SK-N-SH (cell line): ENCODE measurements around the gene AURKB. TPM values are rescaled to one million over a fixed set of nuclear protein-coding genes. Genes with fewer than 3 reads are reported as not detected.

ENCODE experiments used
- CTCF ChIA-PET: fragments of 300-600, 350-600 bp; formaldehyde crosslinking; extraction: SDS; loops from one replicate; lab custom pipeline; 2021; lab: Yijun Ruan, JAX
- POLR2A ChIA-PET: fragments of 350-600 bp; sonication (Branson Sonifier 250); formaldehyde crosslinking; extraction: SDS; loops from one replicate; lab custom pipeline; 2020; ENCODE audit warnings: antibody characterized with exemption, inconsistent platforms; lab: Yijun Ruan, JAX
- DNase-seq: peaks from one replicate; pipeline ENCODE4 v3.0.0; 2012
- H2AFZ ChIP-seq: fragments of 200-600 bp; sonication (generic); 2 replicates; pipeline ENCODE4 v1.8.1; 2016; ENCODE audit warnings: antibody characterized with exemption, mild to moderate bottlenecking, low read depth
- H3F3A ChIP-seq: fragments of 200-600 bp; sonication (generic); replicated peaks from 2 replicates; pipeline ENCODE3; 2016; ENCODE audit warnings: antibody characterized with exemption, mild to moderate bottlenecking; ENCODE audit not compliant: insufficient read depth
- H3K27ac ChIP-seq, 2 experiments: fragments of 200-500 bp in 1 of 2; fragments of 200-600 bp in 1 of 2; sonication (Bioruptor generic) in 1 of 2; sonication (generic), shearing (Covaris generic) in 1 of 2; 2 replicates each; pipeline versions ENCODE4 v1.5.1 to v1.6.1; 2014 to 2016; ENCODE audit warnings: low read depth in 2 of 2, inconsistent platforms in 1 of 2, low read length in 1 of 2, mild to moderate bottlenecking in 1 of 2, mixed read lengths in 1 of 2
- H3K27me3 ChIP-seq: fragments of 200-600 bp; sonication (generic), shearing (Covaris generic); 2 replicates; pipeline ENCODE4 v1.6.1; 2016; ENCODE audit warnings: mixed run types; ENCODE audit not compliant: insufficient read depth
- H3K36me3 ChIP-seq, 2 experiments: fragments of 200-500 bp in 1 of 2; fragments of 200-600 bp in 1 of 2; sonication (Bioruptor generic) in 1 of 2; sonication (generic) in 1 of 2; replicated peaks in 1 of 2; 2 replicates each; pipeline versions ENCODE3 to v1.5.1; 2014 to 2016; ENCODE audit warnings: low read length in 1 of 2, mild to moderate bottlenecking in 1 of 2; ENCODE audit not compliant: insufficient read depth in 2 of 2, control insufficient read depth in 1 of 2
- H3K4me1 ChIP-seq, 2 experiments: fragments of 200-500 bp in 1 of 2; fragments of 200-600 bp in 1 of 2; sonication (Bioruptor generic) in 1 of 2; sonication (generic), shearing (Covaris generic) in 1 of 2; 2 replicates each; pipeline versions ENCODE4 v1.5.1 to v1.6.1; 2014 to 2016; ENCODE audit warnings: low read depth in 1 of 2, low read length in 1 of 2, mixed run types in 1 of 2; ENCODE audit not compliant: insufficient read depth in 2 of 2, control insufficient read depth in 1 of 2
- H3K4me2 ChIP-seq: fragments of 200-600 bp; sonication (generic), shearing (Covaris generic); 2 replicates; pipeline ENCODE4 v1.6.1; 2017; ENCODE audit warnings: mixed run types
- H3K4me3 ChIP-seq, 2 experiments: fragments of 200-500 bp in 1 of 2; fragments of 200-600 bp in 1 of 2; sonication (Bioruptor generic) in 1 of 2; sonication (generic), shearing (Covaris generic) in 1 of 2; 2 replicates each; pipeline versions ENCODE4 v1.5.1 to v1.8.1; 2014 to 2016; ENCODE audit warnings: low read depth in 2 of 2, inconsistent platforms in 1 of 2, low read length in 1 of 2, mild to moderate bottlenecking in 1 of 2, mixed read lengths in 1 of 2, moderate library complexity in 1 of 2
- H3K79me2 ChIP-seq: fragments of 200-600 bp; sonication (generic); 2 replicates; pipeline ENCODE4 v1.8.1; 2017; ENCODE audit warnings: mild to moderate bottlenecking; ENCODE audit not compliant: insufficient read depth
- H3K9ac ChIP-seq: fragments of 200-600 bp; sonication (generic); 2 replicates; pipeline ENCODE4 v1.6.1; 2017; ENCODE audit warnings: mixed run types
- H3K9me2 ChIP-seq: fragments of 200-600 bp; sonication (generic); 2 replicates; pipeline ENCODE4 v1.6.1; 2017; ENCODE audit warnings: mixed run types
- H3K9me3 ChIP-seq: fragments of 200-600 bp; sonication (generic); 2 replicates; pipeline ENCODE4 v1.6.1; 2017; ENCODE audit warnings: mixed run types, mild to moderate bottlenecking, moderate library complexity
- H4K20me1 ChIP-seq: fragments of 200-600 bp; sonication (generic); 2 replicates; pipeline ENCODE4 v1.6.1; 2017; ENCODE audit warnings: mild to moderate bottlenecking, mixed run types; ENCODE audit not compliant: insufficient read depth
- CHD2 ChIP-seq: fragments of 150-350 bp; IDR thresholded peaks from 2 replicates; pipeline ENCODE4 v1.6.1; 2018; ENCODE audit warnings: low read length; ENCODE audit not compliant: partially characterized antibody
- ELF1 ChIP-seq: IDR thresholded peaks from 2 replicates; pipeline ENCODE4 v1.4.0; 2012
- EZH2phosphoT487 ChIP-seq: fragments of 200-600 bp; sonication (generic); IDR thresholded peaks from 2 replicates; pipeline ENCODE4 v1.6.1; 2017; ENCODE audit warnings: low read depth, mixed run types, mild to moderate bottlenecking, antibody characterized with exemption, moderate library complexity, borderline replicate concordance
- FOSL2 ChIP-seq: IDR thresholded peaks from 2 replicates; pipeline ENCODE4 v1.4.0; 2012; ENCODE audit warnings: low read depth, mild to moderate bottlenecking, moderate library complexity, borderline replicate concordance
- FOXJ3 ChIP-seq: sonication (generic); formaldehyde crosslinking; IDR thresholded peaks from 2 replicates; pipeline ENCODE4 v1.5.1; 2020; ENCODE audit warnings: mild to moderate bottlenecking, missing genetic modification reagents
- FOXM1 ChIP-seq: IDR thresholded peaks from 2 replicates; pipeline ENCODE4 v1.4.0; 2012; ENCODE audit warnings: low read depth, mild to moderate bottlenecking
- GABPA ChIP-seq: IDR thresholded peaks from 2 replicates; pipeline ENCODE4 v1.4.0; 2012; ENCODE audit warnings: low read depth, mild to moderate bottlenecking
- GATA2 ChIP-seq: sonication (generic); formaldehyde crosslinking; IDR thresholded peaks from 2 replicates; pipeline ENCODE4 v1.5.0; 2020; ENCODE audit warnings: mild to moderate bottlenecking, missing genetic modification reagents
- JUND ChIP-seq: IDR thresholded peaks from 2 replicates; pipeline ENCODE4 v1.4.0; 2012
- MEF2A ChIP-seq: IDR thresholded peaks from 2 replicates; pipeline ENCODE4 v1.4.0; 2012; ENCODE audit warnings: low read depth, borderline replicate concordance
- MXI1 ChIP-seq: IDR thresholded peaks from 2 replicates; pipeline ENCODE4 v1.6.1; 2012; ENCODE audit warnings: mild to moderate bottlenecking, low read depth, low read length, improper control_type of control experiment
- NFIC ChIP-seq: IDR thresholded peaks from 2 replicates; pipeline ENCODE4 v1.4.0; 2012; ENCODE audit warnings: borderline replicate concordance
- NRF1 ChIP-seq: IDR thresholded peaks from 2 replicates; pipeline ENCODE4 v1.6.1; 2012; ENCODE audit warnings: low read depth, mild to moderate bottlenecking, low read length
- POLR2AphosphoS5 ChIP-seq: IDR thresholded peaks from 2 replicates; pipeline ENCODE4 v1.6.1; 2012; ENCODE audit warnings: low read depth, low read length
- RAD21 ChIP-seq: IDR thresholded peaks from 2 replicates; pipeline ENCODE4 v1.6.1; 2012; ENCODE audit warnings: mild to moderate bottlenecking, low read length
- RCOR1 ChIP-seq: fragments of 150-350 bp; IDR thresholded peaks from 2 replicates; pipeline ENCODE4 v1.6.1; 2017; ENCODE audit warnings: antibody characterized with exemption, low read length
- RFX5 ChIP-seq: IDR thresholded peaks from 2 replicates; pipeline ENCODE4 v1.6.1; 2012; ENCODE audit warnings: mild to moderate bottlenecking, improper control_type of control experiment, low read length
- RXRA ChIP-seq: IDR thresholded peaks from 2 replicates; pipeline ENCODE4 v1.4.0; 2012; ENCODE audit warnings: low read depth, mild to moderate bottlenecking, borderline replicate concordance
- SIN3A ChIP-seq: IDR thresholded peaks from 2 replicates; pipeline ENCODE4 v1.6.1; 2012; ENCODE audit warnings: low read depth, mild to moderate bottlenecking, low read length, moderate library complexity, borderline replicate concordance
- SMC3 ChIP-seq: IDR thresholded peaks from 2 replicates; pipeline ENCODE4 v1.6.1; 2012; ENCODE audit warnings: low read depth, low read length, improper control_type of control experiment
- TAF1 ChIP-seq: IDR thresholded peaks from 2 replicates; pipeline ENCODE4 v1.6.1; 2012; ENCODE audit warnings: low read depth, mild to moderate bottlenecking, low read length, moderate library complexity, borderline replicate concordance
- TCF12 ChIP-seq: IDR thresholded peaks from 2 replicates; pipeline ENCODE4 v1.4.0; 2012
- TEAD4 ChIP-seq: IDR thresholded peaks from 2 replicates; pipeline ENCODE4 v1.4.0; 2012; ENCODE audit warnings: mild to moderate bottlenecking, borderline replicate concordance; ENCODE audit not compliant: insufficient read depth
- YY1 ChIP-seq: IDR thresholded peaks from 2 replicates; pipeline ENCODE4 v1.4.0; 2012; ENCODE audit warnings: low read depth, mild to moderate bottlenecking
- WGBS: methylation state at CpG from one replicate; pipeline ENCODE4 v1.1.6; 2017; ENCODE audit warnings: low lambda C conversion rate; 5-methylcytosine and 5-hydroxymethylcytosine counted together
- polyA plus RNA-seq, 3 experiments: library from polyadenylated mRNA; depleted of rRNA; stranded (reverse); fragments of >200 nt; gene quantifications; 2 replicates each; pipeline ENCODE4 v1.2.3, GENCODE V29; 2012
- TF ChIP-seq, protein P1 (sequence below): fragments of 200-600 bp; sonication (generic); IDR thresholded peaks from 2 replicates; pipeline ENCODE4 v1.6.1; 2017; ENCODE audit warnings: antibody characterized with exemption, mild to moderate bottlenecking, moderate library complexity
- TF ChIP-seq, protein P2 (sequence below): IDR thresholded peaks from 2 replicates; pipeline ENCODE4; 2012
- TF ChIP-seq, protein P3 (sequence below): IDR thresholded peaks from 2 replicates; pipeline ENCODE4 v1.4.0; 2012; ENCODE audit warnings: low read depth
- TF ChIP-seq, protein P4 (sequence below): fragments of 150-350 bp; IDR thresholded peaks from 2 replicates; pipeline ENCODE4 v1.6.1; 2016; ENCODE audit warnings: mild to moderate bottlenecking, low read depth, low read length
- TF ChIP-seq, protein P5 (sequence below): IDR thresholded peaks from 2 replicates; pipeline ENCODE4 v1.4.0; 2012; ENCODE audit warnings: low read depth, borderline replicate concordance

AURKB gene
- polyA plus RNA-seq, 1 of the 3 experiments (the other 2 are of a cell fraction): 43.9 TPM

DNA sequence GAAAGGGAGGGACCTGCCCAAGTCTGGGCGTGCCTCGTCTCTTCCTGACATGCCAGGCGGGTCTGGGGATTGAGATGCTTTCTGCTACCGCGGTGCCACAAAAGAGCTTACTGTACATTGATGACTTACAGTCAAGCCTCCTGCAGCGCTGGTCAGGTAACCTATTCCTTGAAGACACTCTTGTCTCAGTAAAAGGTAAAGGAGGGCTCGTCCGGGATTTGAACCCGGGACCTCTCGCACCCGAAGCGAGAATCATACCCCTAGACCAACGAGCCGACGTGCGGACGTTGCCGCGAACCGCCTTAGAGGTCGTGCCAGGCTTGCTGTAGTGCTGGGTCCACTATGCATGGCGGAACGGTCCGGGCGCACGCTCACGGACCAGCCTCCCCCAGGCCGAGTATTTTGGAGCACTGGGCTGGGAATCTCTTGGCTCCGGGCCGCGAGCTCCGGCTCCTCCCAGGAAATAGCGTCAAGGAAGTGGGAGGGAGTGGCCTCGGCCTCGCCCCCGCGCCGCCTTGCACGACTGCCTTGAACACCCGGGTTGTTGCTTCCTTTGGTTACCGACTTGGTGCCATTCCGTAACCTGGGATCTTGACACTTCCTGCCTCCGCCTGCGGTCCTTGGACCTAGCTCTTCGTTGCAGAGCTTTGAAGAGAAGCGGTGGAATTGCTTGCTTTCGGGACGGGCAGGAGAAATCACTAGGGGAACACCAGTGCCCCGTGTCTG lies 12.4 kb upstream of the AURKB start:
- no peaks in the 10 kb centered on the region for H3K9me2 ChIP-seq
- 0% methylated on average over 39 of the region's 49 CpGs for WGBS
- peak; percentile 76 for DNase-seq
- H3F3A ChIP-seq: peaks cover 60% of the 10 kb centered on the region
- H3K27me3 ChIP-seq: no peaks in the 10 kb centered on the region
- no peaks in the 10 kb centered on the region for H3K79me2 ChIP-seq
- H3K36me3 ChIP-seq: peaks cover 0 to 3% of the 10 kb centered on the region in 2 experiments
- ChIA-PET CTCF (interaction anchor here (0.9 to 6.5 kb wide), 11 partner anchors 11 to 1200 kb away, joined by 3 to 55 read pairs (median 7); partner anchors contain the start of genes ALOXE3, BORCS6, HES7 and SLC25A35), POLR2A (interaction anchor here (0.7 to 2.8 kb wide), 7 partner anchors 25 to 160 kb away, joined by 4 to 14 read pairs (median 8); partner anchors contain the start of genes CTC1 and RPL26)
- peak overlapping the region; percentile 83 to 86 for H3K4me3 ChIP-seq
- H4K20me1 ChIP-seq: 0 out of 2 replicates have a peak, but pooled peaks cover 4% of the 10 kb centered on the region
- peak overlapping the region; percentile 92 to 95 for H3K27ac ChIP-seq
- H3K4me1 ChIP-seq: peaks cover 8 to 22% of the 10 kb centered on the region in 2 experiments; a peak in 3 of 4 replicates
- H3K9ac ChIP-seq: peak overlapping the region; percentile 89
- no peaks in the 10 kb centered on the region for H3K9me3 ChIP-seq
- H2AFZ ChIP-seq: peak overlapping the region; percentile 70; the same call in 1 of the 2 replicates
- H3K4me2 ChIP-seq: peak overlapping the region; percentile 98
- TF ChIP-seq RXRA: no peak
- peak; percentile 39; the same call in 1 of the 2 replicates for TF ChIP-seq FOXJ3 (CRISPR knock-in tag)
- TF ChIP-seq ELF1: no peak
- no peak for TF ChIP-seq GATA2 (CRISPR knock-in tag)
- TF ChIP-seq FOXM1: no peak
- TF ChIP-seq FOSL2: peak; percentile 62; the same call in 1 of the 2 replicates
- peak; percentile 43 for TF ChIP-seq TAF1
- no peak for TF ChIP-seq SMC3
- TF ChIP-seq NFIC: peak; percentile 76; the same call in 1 of the 2 replicates
- no peak for TF ChIP-seq JUND
- TF ChIP-seq, protein P1, sequence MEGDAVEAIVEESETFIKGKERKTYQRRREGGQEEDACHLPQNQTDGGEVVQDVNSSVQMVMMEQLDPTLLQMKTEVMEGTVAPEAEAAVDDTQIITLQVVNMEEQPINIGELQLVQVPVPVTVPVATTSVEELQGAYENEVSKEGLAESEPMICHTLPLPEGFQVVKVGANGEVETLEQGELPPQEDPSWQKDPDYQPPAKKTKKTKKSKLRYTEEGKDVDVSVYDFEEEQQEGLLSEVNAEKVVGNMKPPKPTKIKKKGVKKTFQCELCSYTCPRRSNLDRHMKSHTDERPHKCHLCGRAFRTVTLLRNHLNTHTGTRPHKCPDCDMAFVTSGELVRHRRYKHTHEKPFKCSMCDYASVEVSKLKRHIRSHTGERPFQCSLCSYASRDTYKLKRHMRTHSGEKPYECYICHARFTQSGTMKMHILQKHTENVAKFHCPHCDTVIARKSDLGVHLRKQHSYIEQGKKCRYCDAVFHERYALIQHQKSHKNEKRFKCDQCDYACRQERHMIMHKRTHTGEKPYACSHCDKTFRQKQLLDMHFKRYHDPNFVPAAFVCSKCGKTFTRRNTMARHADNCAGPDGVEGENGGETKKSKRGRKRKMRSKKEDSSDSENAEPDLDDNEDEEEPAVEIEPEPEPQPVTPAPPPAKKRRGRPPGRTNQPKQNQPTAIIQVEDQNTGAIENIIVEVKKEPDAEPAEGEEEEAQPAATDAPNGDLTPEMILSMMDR: no peak
- TF ChIP-seq RCOR1: peak; percentile 62; the same call in 1 of the 2 replicates
- TF ChIP-seq RAD21: no peak
- TF ChIP-seq, protein P2, sequence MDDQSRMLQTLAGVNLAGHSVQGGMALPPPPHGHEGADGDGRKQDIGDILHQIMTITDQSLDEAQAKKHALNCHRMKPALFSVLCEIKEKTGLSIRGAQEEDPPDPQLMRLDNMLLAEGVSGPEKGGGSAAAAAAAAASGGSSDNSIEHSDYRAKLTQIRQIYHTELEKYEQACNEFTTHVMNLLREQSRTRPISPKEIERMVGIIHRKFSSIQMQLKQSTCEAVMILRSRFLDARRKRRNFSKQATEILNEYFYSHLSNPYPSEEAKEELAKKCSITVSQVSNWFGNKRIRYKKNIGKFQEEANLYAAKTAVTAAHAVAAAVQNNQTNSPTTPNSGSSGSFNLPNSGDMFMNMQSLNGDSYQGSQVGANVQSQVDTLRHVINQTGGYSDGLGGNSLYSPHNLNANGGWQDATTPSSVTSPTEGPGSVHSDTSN: no peak
- peak; percentile 82 for TF ChIP-seq GABPA
- peak; percentile 56 for TF ChIP-seq CHD2
- TF ChIP-seq YY1: peak; percentile 52
- no peak for TF ChIP-seq RFX5
- TF ChIP-seq, protein P3, sequence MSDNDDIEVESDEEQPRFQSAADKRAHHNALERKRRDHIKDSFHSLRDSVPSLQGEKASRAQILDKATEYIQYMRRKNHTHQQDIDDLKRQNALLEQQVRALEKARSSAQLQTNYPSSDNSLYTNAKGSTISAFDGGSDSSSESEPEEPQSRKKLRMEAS: peak; percentile 65; the same call in 1 of the 2 replicates
- no peak for TF ChIP-seq TCF12
- no peak; the same call in none of the 2 replicates for TF ChIP-seq MXI1
- TF ChIP-seq, protein P4, sequence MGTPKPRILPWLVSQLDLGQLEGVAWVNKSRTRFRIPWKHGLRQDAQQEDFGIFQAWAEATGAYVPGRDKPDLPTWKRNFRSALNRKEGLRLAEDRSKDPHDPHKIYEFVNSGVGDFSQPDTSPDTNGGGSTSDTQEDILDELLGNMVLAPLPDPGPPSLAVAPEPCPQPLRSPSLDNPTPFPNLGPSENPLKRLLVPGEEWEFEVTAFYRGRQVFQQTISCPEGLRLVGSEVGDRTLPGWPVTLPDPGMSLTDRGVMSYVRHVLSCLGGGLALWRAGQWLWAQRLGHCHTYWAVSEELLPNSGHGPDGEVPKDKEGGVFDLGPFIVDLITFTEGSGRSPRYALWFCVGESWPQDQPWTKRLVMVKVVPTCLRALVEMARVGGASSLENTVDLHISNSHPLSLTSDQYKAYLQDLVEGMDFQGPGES: no peak
- TF ChIP-seq POLR2AphosphoS5: peak; percentile 87
- TF ChIP-seq SIN3A: no peak; the same call in 1 of the 2 replicates
- peak; percentile 90 for TF ChIP-seq TEAD4
- no peak for TF ChIP-seq NRF1
- TF ChIP-seq MEF2A: no peak
- no peak for TF ChIP-seq EZH2phosphoT487
- TF ChIP-seq, protein P5, sequence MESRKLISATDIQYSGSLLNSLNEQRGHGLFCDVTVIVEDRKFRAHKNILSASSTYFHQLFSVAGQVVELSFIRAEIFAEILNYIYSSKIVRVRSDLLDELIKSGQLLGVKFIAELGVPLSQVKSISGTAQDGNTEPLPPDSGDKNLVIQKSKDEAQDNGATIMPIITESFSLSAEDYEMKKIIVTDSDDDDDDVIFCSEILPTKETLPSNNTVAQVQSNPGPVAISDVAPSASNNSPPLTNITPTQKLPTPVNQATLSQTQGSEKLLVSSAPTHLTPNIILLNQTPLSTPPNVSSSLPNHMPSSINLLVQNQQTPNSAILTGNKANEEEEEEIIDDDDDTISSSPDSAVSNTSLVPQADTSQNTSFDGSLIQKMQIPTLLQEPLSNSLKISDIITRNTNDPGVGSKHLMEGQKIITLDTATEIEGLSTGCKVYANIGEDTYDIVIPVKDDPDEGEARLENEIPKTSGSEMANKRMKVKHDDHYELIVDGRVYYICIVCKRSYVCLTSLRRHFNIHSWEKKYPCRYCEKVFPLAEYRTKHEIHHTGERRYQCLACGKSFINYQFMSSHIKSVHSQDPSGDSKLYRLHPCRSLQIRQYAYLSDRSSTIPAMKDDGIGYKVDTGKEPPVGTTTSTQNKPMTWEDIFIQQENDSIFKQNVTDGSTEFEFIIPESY: no peak
